ENCODE data around the gene ENTPD5.

GRCh38 chr14:74049876-74050495 lies 30.9 kb upstream of the ENTPD5 start:
- no peak for TF ChIP-seq POLR2A (IDR thresholded peaks at IDR 0.05)
- TF ChIP-seq CTCF (IDR thresholded peaks at IDR 0.05) = no peak
- TF ChIP-seq EP300 (IDR thresholded peaks at IDR 0.05) = no peak
- no peak for TF ChIP-seq POLR2AphosphoS5 (IDR thresholded peaks at IDR 0.05)

Data from stomach (tissue), 4 donors.